GM12801 (cell line): ENCODE results near the gene BCOR.

ENCODE experiments used
- CTCF ChIP-seq: IDR thresholded peaks from one replicate; pipeline ENCODE4 v1.5.1; 2011; ENCODE audit warnings: control low read depth; ENCODE audit not compliant: insufficient read length; ENCODE audit errors: extremely low read depth

The BCOR gene

GRCh38 chrX:40073439-40074054, 24.2 kb downstream of the BCOR start:
- no peak for TF ChIP-seq CTCF

GRCh38 chrX:40072246-40072645, 25.5 kb downstream of the BCOR start:
- TF ChIP-seq CTCF: no peak

GRCh38 chrX:40068048-40068447, 29.7 kb downstream of the BCOR start:
- TF ChIP-seq CTCF: no peak

- no peak for TF ChIP-seq CTCF
Observed at GRCh38 chrX:40066700-40067099, 31.1 kb downstream of the BCOR start.

- no peak for TF ChIP-seq CTCF
Observed at GRCh38 chrX:40065296-40066046, 32.3 kb downstream of the BCOR start.

- no peak for TF ChIP-seq CTCF
Observed at GRCh38 chrX:40064055-40064597, 33.6 kb downstream of the BCOR start.

GRCh38 chrX:40063555-40063954, 34.2 kb downstream of the BCOR start:
- no peak for TF ChIP-seq CTCF
